Osteoblast (primary cell): ENCODE results near the gene IL7R. TPM values are rescaled to one million over a fixed set of nuclear protein-coding genes. Genes with fewer than 3 reads are reported as not detected.

Source experiments
- DNase-seq: peaks from one replicate; pipeline ENCODE4 v3.0.0; 2011; ENCODE audit warnings: low spot score, mixed read lengths; ENCODE audit not compliant: insufficient read length; ENCODE audit errors: missing footprints
- H2AFZ ChIP-seq: 2 replicates; pipeline ENCODE4 v1.6.0; 2011; ENCODE audit warnings: mild to moderate bottlenecking, low read length
- H3K27ac ChIP-seq: 2 replicates; pipeline ENCODE4 v1.5.1; 2011; ENCODE audit warnings: mild to moderate bottlenecking, low read depth, low read length, moderate library complexity
- H3K27me3 ChIP-seq: 2 replicates; pipeline ENCODE4 v1.6.0; 2012; ENCODE audit warnings: mild to moderate bottlenecking, control low read depth, inconsistent platforms, low read length, moderate library complexity; ENCODE audit not compliant: insufficient read depth
- H3K36me3 ChIP-seq: 2 replicates; pipeline ENCODE4 v1.5.1; 2011; ENCODE audit warnings: mild to moderate bottlenecking, low read length, control low read depth, moderate library complexity; ENCODE audit not compliant: insufficient read depth
- H3K4me1 ChIP-seq: 2 replicates; pipeline ENCODE4 v1.5.1; 2011; ENCODE audit warnings: mild to moderate bottlenecking, low read length, control low read depth, moderate library complexity; ENCODE audit not compliant: insufficient read depth
- H3K4me2 ChIP-seq: 2 replicates; pipeline ENCODE4 v1.6.0; 2011; ENCODE audit warnings: mild to moderate bottlenecking, low read length; ENCODE audit not compliant: insufficient read depth
- H3K4me3 ChIP-seq: fragments of 200-600 bp; sonication (generic); 3 replicates; pipeline ENCODE4 v1.5.1; 2012; ENCODE audit warnings: mild to moderate bottlenecking, low read length, inconsistent platforms; ENCODE audit not compliant: insufficient read depth
- H3K79me2 ChIP-seq: 2 replicates; pipeline ENCODE4 v1.6.0; 2012; ENCODE audit warnings: mild to moderate bottlenecking, low read length, control low read depth, inconsistent platforms; ENCODE audit not compliant: insufficient read depth
- H3K9me3 ChIP-seq: 2 replicates; pipeline ENCODE4 v1.5.1; 2011; ENCODE audit warnings: low read depth, low read length, control low read depth
- H4K20me1 ChIP-seq: 2 replicates; pipeline ENCODE4 v1.6.0; 2012; ENCODE audit warnings: mild to moderate bottlenecking, low read length, control low read depth; ENCODE audit not compliant: insufficient read depth
- CTCF ChIP-seq: IDR thresholded peaks from 2 replicates; pipeline ENCODE4 v1.5.1; 2011; ENCODE audit warnings: mild to moderate bottlenecking, low read depth, low read length, moderate library complexity; ENCODE audit errors: extremely low read depth
- total RNA-seq: library from RNA; depleted of rRNA; stranded (reverse); fragments of >200 nt; gene quantifications from 2 replicates; pipeline ENCODE4 v1.2.3, GENCODE V29; 2012

IL7R gene
- total RNA-seq, 1 donor: 2.2 TPM

GRCh38 chr5:35881758-35882157 lies 25.1 kb downstream of the IL7R start:
- Histone ChIP-seq H3K27ac (no peak overlapping the region), H3K4me3 (no peak overlapping the region), H3K4me2 (no peak overlapping the region), H3K79me2 (no peaks in the 10 kb centered on the region), H2AFZ (no peak overlapping the region), H4K20me1 (no peaks in the 10 kb centered on the region), H3K9me3 (no peaks in the 10 kb centered on the region), H3K27me3 (no peaks in the 10 kb centered on the region), H3K4me1 (peaks cover 11% of the 10 kb centered on the region), H3K36me3 (no peaks in the 10 kb centered on the region)
- no peak for TF ChIP-seq CTCF
- DNase-seq: no peak

GRCh38 chr5:35884191-35884769 lies 27.6 kb downstream of the IL7R start:
- Histone ChIP-seq H3K27ac (peak overlapping the region; percentile 34), H3K9me3 (peaks cover 3% of the 10 kb centered on the region), H3K79me2 (no peaks in the 10 kb centered on the region), H4K20me1 (no peaks in the 10 kb centered on the region), H3K4me2 (peak overlapping the region; percentile 31), H3K27me3 (no peaks in the 10 kb centered on the region), H2AFZ (no peak overlapping the region), H3K36me3 (no peaks in the 10 kb centered on the region), H3K4me3 (no peak overlapping the region), H3K4me1 (peaks cover 11% of the 10 kb centered on the region)
- no peak for DNase-seq
- TF ChIP-seq CTCF: no peak

- Histone ChIP-seq H3K36me3 (no peaks in the 10 kb centered on the region), H3K4me3 (no peak overlapping the region), H2AFZ (no peak overlapping the region), H3K4me2 (no peak overlapping the region), H4K20me1 (no peaks in the 10 kb centered on the region), H3K9me3 (peaks cover 3% of the 10 kb centered on the region), H3K27ac (no peak overlapping the region), H3K4me1 (peaks cover 11% of the 10 kb centered on the region), H3K79me2 (no peaks in the 10 kb centered on the region), H3K27me3 (no peaks in the 10 kb centered on the region)
- TF ChIP-seq CTCF: no peak
- DNase-seq: no peak
Measured at GRCh38 chr5:35884773-35885172, 28.1 kb downstream of the IL7R start.

- no peak overlapping the region for H3K4me2 ChIP-seq
- no peak overlapping the region for H2AFZ ChIP-seq
- no peak for TF ChIP-seq CTCF
Measured at GRCh38 chr5:35886381-35886780, 29.7 kb downstream of the IL7R start.

More at GRCh38 chr5:35886381-35886780, 29.7 kb downstream of the IL7R start:
- no peak overlapping the region for H3K27ac ChIP-seq
- H3K36me3 ChIP-seq: no peaks in the 10 kb centered on the region
- no peaks in the 10 kb centered on the region for H3K27me3 ChIP-seq
- DNase-seq: no peak
- H3K79me2 ChIP-seq: no peaks in the 10 kb centered on the region
- peaks cover 11% of the 10 kb centered on the region for H3K4me1 ChIP-seq
- no peaks in the 10 kb centered on the region for H4K20me1 ChIP-seq
- H3K9me3 ChIP-seq: peaks cover 3% of the 10 kb centered on the region
- H3K4me3 ChIP-seq: no peak overlapping the region
